Spinal cord (tissue), 10 donors: ENCODE measurements around the gene DLX2. TPM values are rescaled to one million over a fixed set of nuclear protein-coding genes. Genes with fewer than 3 reads are reported as not detected.

ENCODE experiments used
- DNase-seq, 6 donors: peaks; one replicate each; pipeline versions ENCODE4 v3.0.0 to v3.0.0-alpha.2; 2013 to 2015; ENCODE audit warnings: low spot score in 6 of 6, low read depth in 4 of 6
- H3K27ac ChIP-seq: one replicate; pipeline ENCODE4 v1.5.1; 2013; ENCODE audit warnings: low read depth, low read length, control low read depth
- H3K27me3 ChIP-seq: one replicate; pipeline ENCODE4 v1.6.1; 2013; ENCODE audit warnings: low read length; ENCODE audit not compliant: control insufficient read depth, insufficient read depth
- H3K36me3 ChIP-seq: one replicate; pipeline ENCODE4 v1.6.1; 2013; ENCODE audit warnings: low read length; ENCODE audit not compliant: control insufficient read depth, insufficient read depth
- H3K4me1 ChIP-seq: one replicate; pipeline ENCODE4 v1.6.1; 2013; ENCODE audit warnings: low read length; ENCODE audit not compliant: control insufficient read depth, insufficient read depth
- H3K4me3 ChIP-seq: one replicate; pipeline ENCODE4 v1.5.1; 2013; ENCODE audit warnings: low read depth, low read length, control low read depth
- H3K9me3 ChIP-seq: one replicate; pipeline ENCODE4 v1.6.1; 2013; ENCODE audit warnings: low read length; ENCODE audit not compliant: control insufficient read depth, insufficient read depth
- WGBS: methylation state at CpG from one replicate; pipeline ENCODE4 v1.1.5; 2013; ENCODE audit warnings: missing lambda C conversion rate; ENCODE audit not compliant: insufficient coverage; 5-methylcytosine and 5-hydroxymethylcytosine counted together
- polyA plus RNA-seq, 2 donors: library from polyadenylated mRNA; unstranded; fragments of 120-200 nt; gene quantifications; one replicate each; pipeline ENCODE4 v1.2.1, GENCODE V29; 2013; ENCODE audit not compliant: insufficient read length in 2 of 2
- total RNA-seq, 2 donors: library from RNA; depleted of rRNA in 1 of 2; stranded (reverse); fragments of 120-200 nt in 1 of 2; fragments of >200 nt in 1 of 2; gene quantifications; one replicate each; pipeline versions ENCODE4 v1.2.3 to v1.2.4, GENCODE V29; 2013 to 2014
- donor health status: healthy.

The DLX2 gene
- total and polyA plus RNA-seq, 4 donors = 0.28 TPM; not detected in 3

GRCh38 chr2:172108587-172108930 is 5.9 kb upstream of the DLX2 start:
- Histone ChIP-seq H3K4me3 (no peak overlapping the region), H3K4me1 (peaks cover 24% of the 10 kb centered on the region), H3K27ac (no peak overlapping the region), H3K9me3 (no peaks in the 10 kb centered on the region), H3K36me3 (no peaks in the 10 kb centered on the region), H3K27me3 (peaks cover 71% of the 10 kb centered on the region)
- 8% methylated on average over 6 of the region's 8 CpGs for WGBS
- DNase-seq = peak in 1 of 6 donors; percentile 1

GRCh38 chr2:172107690-172108586 is 5.2 kb upstream of the DLX2 start:
- Histone ChIP-seq H3K27ac (no peak overlapping the region), H3K27me3 (peaks cover 77% of the 10 kb centered on the region), H3K4me3 (no peak overlapping the region), H3K36me3 (no peaks in the 10 kb centered on the region), H3K4me1 (peaks cover 27% of the 10 kb centered on the region), H3K9me3 (no peaks in the 10 kb centered on the region)
- WGBS = 6% methylated on average over 50 of the region's 51 CpGs
- peak in 1 of 6 donors; percentile 7 for DNase-seq

GRCh38 chr2:172106108-172106961 is 3.6 kb upstream of the DLX2 start:
- no peaks in the 10 kb centered on the region for H3K9me3 ChIP-seq
- peak in 2 of 6 donors; percentile 10 to 48 for DNase-seq
- WGBS = 1% methylated on average over 43 of the region's 44 CpGs
- H3K27me3 ChIP-seq = peaks cover 93% of the 10 kb centered on the region
- H3K4me3 ChIP-seq = no peak overlapping the region
- H3K36me3 ChIP-seq = no peaks in the 10 kb centered on the region
- H3K4me1 ChIP-seq = peaks cover 43% of the 10 kb centered on the region
- no peak overlapping the region for H3K27ac ChIP-seq

GRCh38 chr2:172105471-172106107 is 2.9 kb upstream of the DLX2 start:
- Histone ChIP-seq H3K27me3 (peaks cover 99% of the 10 kb centered on the region), H3K4me1 (peaks cover 50% of the 10 kb centered on the region), H3K36me3 (no peaks in the 10 kb centered on the region), H3K9me3 (no peaks in the 10 kb centered on the region), H3K27ac (no peak overlapping the region), H3K4me3 (no peak overlapping the region)
- whole genome bisulfite sequencing = 1% methylated on average over 18 of the region's 23 CpGs
- peak in 2 of 6 donors; percentile 15 to 25 for DNase-seq

GRCh38 chr2:172103471-172104272 is 972 bp upstream of the DLX2 start:
- Histone ChIP-seq H3K27me3 (peaks cover 100% of the 10 kb centered on the region), H3K4me3 (no peak overlapping the region), H3K27ac (no peak overlapping the region), H3K9me3 (no peaks in the 10 kb centered on the region), H3K4me1 (peaks cover 66% of the 10 kb centered on the region), H3K36me3 (no peaks in the 10 kb centered on the region)
- peak in 2 of 6 donors; percentile 85 to 90 for DNase-seq
- 0% methylated on average over 12 of the region's 25 CpGs for WGBS

GRCh38 chr2:172101821-172102390 is 794 bp downstream of the DLX2 start:
- DNase-seq = peak in 2 of 6 donors; percentile 15 to 43
- under 1% methylated on average over 28 of the region's 36 CpGs for WGBS
- Histone ChIP-seq H3K9me3 (no peaks in the 10 kb centered on the region), H3K4me1 (peaks cover 64% of the 10 kb centered on the region), H3K27ac (no peak overlapping the region), H3K4me3 (peak overlapping the region; percentile 32), H3K27me3 (peaks cover 100% of the 10 kb centered on the region), H3K36me3 (no peaks in the 10 kb centered on the region)

- 4% methylated on average over 53 of the region's 54 CpGs for WGBS
- no peaks in the 10 kb centered on the region for H3K9me3 ChIP-seq
- no peak overlapping the region for H3K27ac ChIP-seq
- peak in 2 of 6 donors; percentile 5 to 46 for DNase-seq
- peaks cover 64% of the 10 kb centered on the region for H3K4me1 ChIP-seq
- H3K4me3 ChIP-seq = no peak overlapping the region
- peaks cover 100% of the 10 kb centered on the region for H3K27me3 ChIP-seq
- no peaks in the 10 kb centered on the region for H3K36me3 ChIP-seq
These were observed 1.5 kb downstream of the DLX2 start for GRCh38 chr2:172100935-172101820.
